GM18870 (cell line): ENCODE results near the gene CDADC1.
A peak's percentile ranks its signal among the peaks of the same experiment; 100 is the strongest.

Experiments
- ATAC-seq: cut with Tn5 transposase; IDR thresholded peaks from one replicate; pipeline ENCODE4 v1.9.1; 2021; ENCODE audit warnings: moderate library complexity; ENCODE audit not compliant: unreplicated experiment

CDADC1 gene

DNA sequence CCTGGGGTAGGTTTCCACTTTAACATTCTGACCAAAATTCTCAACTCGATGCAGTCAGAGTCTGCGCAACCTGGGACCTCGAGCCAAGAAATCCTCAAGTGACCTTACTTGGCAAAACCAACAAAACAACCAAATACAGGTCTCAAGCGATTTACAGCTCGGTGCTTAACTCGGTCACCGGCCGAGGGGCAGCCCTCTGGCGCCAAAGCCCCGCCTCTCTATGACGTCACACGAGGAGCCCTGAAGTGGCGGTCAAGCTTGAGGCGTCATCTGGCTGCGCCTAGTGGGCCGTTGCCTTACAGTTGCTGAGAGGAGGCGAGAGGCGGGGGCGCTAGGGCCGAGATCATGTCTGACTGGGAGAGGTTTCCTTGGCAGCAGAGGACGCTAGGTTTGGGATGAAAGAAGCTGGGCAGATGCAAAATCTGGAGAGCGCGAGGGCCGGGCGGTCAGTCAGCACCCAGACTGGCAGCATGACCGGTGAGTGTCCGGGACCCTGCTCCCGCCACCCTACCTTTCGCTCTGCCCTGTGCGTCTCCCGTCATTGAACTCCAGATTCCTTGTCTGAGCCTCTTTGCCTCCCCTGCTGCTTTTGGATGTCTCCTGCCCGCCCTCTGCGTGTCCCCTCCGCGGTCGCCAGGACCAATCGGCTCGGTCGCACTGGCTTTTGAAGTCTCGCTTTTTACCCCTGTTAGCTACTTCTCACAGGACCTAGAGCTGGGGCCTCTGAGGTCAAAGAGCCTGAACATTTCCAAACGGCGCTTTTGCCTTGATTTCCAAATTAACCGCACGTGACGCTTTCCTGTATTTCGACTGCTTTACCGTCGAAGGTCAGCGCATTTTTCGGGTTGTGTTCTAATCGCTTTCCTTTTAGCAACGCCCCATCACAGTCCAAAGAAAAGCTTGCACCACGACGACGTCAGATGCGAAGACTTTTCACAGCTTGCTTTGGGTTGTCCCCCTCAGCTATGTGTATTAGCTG, at the start of gene CDADC1:
TSS of gene CDADC1 (plus strand) at position 283 of the 979 bp plus-strand sequence. CDS start at position 396, 113 bp downstream.
- ATAC-seq = peak; percentile 89

DNA sequence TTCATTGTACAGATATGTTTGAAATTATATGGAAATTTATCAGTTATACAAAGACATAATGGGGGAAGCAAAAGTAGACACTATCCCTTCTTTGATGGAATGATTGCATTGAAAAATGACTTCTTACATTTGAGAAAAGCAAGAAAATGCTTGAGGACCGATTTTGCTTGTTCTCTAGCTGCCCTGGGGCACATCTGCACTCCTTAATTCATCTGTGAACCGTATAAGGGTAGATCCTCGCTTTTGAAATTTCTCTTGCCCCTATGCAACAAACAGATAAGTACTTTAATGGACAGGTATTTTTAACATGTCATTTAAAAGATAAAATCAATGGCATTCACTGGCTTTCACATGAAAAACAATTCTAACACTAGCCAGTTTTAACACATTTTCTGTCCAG, 41.1 kb upstream of the CDADC1 start:
- no peak for ATAC-seq

DNA sequence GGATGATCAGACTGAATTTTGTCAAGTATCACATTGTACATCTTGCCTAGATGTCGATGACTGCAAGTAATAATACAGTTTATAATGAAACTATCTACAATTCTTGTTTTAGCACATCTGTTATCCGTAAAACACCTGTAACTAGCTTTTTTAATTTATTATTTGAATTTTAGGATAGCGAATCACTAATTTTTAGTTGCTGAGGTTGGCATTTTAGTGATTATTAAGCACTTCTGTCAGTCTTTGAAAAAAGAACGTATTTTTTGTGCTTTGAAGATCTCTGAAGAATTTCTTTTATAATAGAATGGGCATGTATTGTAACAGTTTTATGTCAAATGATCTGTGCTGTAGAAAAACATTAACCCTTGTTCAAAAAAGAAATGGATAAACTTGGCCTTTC, 39.1 kb upstream of the CDADC1 start:
- ATAC-seq = no peak

DNA sequence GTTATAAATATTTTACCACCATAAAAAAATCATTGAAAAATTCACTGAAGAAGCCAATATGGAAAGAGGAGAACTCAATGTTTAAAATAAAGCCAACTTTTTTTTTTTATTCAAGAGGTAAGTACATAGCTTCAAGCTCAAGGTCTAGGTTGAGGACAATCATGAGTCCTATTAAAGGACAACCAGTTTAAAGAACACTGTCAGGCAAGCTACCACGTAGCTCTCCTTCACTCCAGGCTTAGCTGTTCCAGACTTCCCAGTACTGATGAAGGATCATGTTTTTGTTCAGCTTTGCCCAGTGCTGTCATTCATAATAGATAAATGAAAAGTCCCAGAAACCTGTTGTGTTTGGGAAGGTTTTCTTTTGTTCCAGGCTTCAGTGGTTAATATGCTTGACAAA, 37.6 kb upstream of the CDADC1 start:
- no peak for ATAC-seq

GRCh38 chr13:49210669-49211068, 37.1 kb upstream of the CDADC1 start:
- no peak for ATAC-seq

DNA sequence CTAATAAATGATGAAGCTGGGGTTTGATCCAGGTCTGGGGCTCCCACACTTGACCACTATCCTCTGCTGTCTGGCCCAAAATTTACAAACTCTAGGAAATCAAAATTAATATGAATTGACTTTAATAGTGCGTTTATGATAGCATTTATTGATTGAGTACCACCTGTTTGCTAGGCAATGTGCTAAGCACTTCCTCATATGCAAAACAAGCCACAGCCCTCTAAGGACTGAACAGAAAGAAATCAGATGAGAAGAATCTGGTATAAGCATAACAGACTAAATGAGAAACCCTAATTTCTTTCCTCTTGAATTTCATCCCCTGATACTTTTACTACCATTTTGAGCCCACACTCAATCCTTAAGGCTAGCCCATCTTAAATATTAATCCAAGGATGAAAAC, 34.2 kb upstream of the CDADC1 start:
- no peak for ATAC-seq

- ATAC-seq = no peak
Observed at GRCh38 chr13:49213997-49214916, 33.5 kb upstream of the CDADC1 start.

DNA sequence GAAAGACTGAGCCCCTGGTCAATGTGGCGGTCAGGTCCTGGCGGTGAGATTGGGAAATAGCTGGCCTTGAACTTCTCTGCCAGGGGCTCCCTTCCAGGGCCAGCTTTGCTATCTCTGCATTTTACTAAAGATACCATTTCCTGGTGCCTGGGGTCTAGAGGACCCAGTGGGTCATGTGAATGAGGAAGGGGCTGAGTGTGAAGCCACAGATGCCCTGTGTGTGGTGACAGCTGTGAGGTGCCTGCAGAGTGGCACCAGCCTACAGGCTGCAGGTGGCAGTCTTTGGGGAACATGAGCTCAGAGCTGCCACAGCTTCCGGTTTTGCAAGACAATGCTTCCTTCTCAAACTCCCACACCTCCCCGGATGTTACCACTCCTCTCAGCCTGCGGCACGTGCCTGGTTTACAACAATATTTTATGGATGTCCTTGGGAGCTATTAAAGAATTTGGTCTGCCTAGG, 32.8 kb upstream of the CDADC1 start:
- ATAC-seq = no peak

GRCh38 chr13:49216334-49216733, 31.4 kb upstream of the CDADC1 start:
- no peak for ATAC-seq

DNA sequence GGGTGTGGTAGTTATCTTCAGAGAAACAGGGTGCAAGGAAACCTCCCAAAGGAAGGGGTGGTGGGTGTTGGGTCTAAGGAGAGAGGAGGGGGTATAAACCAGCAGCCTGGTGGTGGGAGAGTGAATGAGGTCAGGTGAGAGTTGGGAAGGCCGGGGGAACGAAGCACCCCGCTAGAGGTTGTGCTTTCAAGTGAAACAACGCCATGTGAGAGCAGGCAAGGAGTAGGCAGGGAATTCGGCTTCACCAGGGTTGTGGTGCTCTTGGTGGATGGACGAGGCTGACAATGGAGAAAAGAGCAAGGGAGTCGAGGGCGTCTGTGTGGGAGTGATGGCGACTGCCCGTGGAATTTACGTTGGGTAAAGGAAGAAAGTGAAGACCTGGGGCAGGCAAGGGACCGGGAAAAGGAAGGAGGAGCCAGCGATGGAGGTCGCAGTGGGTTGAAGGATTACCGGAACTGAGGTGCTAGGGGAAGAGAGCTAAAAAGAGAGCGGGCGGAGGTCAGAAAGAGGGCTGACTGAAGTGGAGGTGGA, 29.7 kb upstream of the CDADC1 start:
- no peak for ATAC-seq

- no peak for ATAC-seq
Observed at GRCh38 chr13:49218493-49219051, 29.2 kb upstream of the CDADC1 start.

- ATAC-seq = no peak
Observed at GRCh38 chr13:49219647-49220035, 28.1 kb upstream of the CDADC1 start.

GRCh38 chr13:49220036-49220855, 27.5 kb upstream of the CDADC1 start, which contains the start of gene MLNR:
MLNR (plus strand) TSS chr13:49220338; CDS start chr13:49220338, 0 bp downstream.
- no peak for ATAC-seq

DNA sequence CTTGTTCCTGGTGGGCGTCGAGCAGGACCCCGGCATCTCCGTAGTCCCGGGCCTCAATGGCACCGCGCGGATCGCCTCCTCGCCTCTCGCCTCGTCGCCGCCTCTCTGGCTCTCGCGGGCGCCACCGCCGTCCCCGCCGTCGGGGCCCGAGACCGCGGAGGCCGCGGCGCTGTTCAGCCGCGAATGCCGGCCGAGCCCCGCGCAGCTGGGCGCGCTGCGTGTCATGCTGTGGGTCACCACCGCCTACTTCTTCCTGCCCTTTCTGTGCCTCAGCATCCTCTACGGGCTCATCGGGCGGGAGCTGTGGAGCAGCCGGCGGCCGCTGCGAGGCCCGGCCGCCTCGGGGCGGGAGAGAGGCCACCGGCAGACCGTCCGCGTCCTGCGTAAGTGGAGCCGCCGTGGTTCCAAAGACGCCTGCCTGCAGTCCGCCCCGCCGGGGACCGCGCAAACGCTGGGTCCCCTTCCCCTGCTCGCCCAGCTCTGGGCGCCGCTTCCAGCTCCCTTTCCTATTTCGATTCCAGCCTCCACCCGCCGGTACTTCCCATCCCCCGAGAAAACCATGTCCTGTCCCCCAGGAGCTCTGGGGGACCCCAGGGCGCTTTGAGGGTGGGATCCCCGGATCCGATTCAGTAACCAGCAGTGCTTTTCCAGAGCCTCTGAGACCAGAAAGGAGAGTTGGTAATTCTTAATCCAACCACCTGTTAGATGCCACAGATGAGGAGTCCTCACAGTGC, 26.7 kb upstream of the CDADC1 start:
- no peak for ATAC-seq

DNA sequence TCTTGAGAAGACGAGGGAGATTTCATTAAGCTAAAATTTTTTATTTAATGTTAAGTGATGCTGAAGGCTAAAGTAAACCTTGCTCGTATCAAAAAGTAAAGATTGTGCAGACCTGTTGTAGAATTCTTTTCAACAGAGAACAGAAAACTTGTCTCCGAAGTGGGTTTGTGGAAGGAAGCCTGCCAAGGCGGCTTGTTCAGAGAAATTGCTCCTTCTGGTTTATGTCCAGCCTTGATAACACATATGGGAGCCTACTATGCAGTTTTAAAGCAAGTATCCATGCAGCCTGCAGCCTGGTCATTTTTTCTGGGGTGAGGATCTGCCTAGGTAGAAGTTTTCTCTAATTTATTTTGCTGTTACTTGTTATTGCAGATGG, 26.1 kb upstream of the CDADC1 start:
- ATAC-seq = no peak

- ATAC-seq = no peak
Observed at GRCh38 chr13:49225223-49226042, 22.3 kb upstream of the CDADC1 start.

- no peak for ATAC-seq
Observed at GRCh38 chr13:49226613-49227012, 21.1 kb upstream of the CDADC1 start.

DNA sequence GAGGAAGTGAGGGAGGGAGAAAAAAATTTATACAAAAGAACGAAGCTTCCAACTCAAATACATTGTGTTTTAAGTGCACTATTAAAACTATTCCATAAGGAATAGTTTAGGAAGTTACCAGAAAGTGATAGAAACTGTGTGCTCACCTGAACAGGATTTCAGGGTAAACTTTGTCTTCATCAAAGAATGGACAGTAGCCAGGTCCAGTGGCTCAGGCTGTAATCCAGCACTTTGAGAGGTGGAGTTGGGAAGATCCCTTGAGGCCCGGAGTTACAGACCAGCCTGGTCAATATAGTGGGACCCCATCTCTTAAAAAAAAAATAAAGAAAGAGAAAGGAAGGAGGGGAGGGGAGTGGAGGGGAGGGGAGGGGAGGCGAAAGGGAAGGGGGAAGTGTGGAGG, 13.0 kb upstream of the CDADC1 start:
- ATAC-seq = no peak
